GM18870 (cell line): ENCODE measurements around the gene RECK.

Experiments
- ATAC-seq: cut with Tn5 transposase; IDR thresholded peaks from one replicate; pipeline ENCODE4 v1.9.1; 2021; ENCODE audit warnings: moderate library complexity; ENCODE audit not compliant: unreplicated experiment

The RECK gene

GRCh38 chr9:36136894-36137391 is 100.2 kb downstream of the RECK start:
- ATAC-seq, result peak; percentile 16

GRCh38 chr9:36137392-36138004 is 100.8 kb downstream of the RECK start:
- ATAC-seq, result no peak

DNA sequence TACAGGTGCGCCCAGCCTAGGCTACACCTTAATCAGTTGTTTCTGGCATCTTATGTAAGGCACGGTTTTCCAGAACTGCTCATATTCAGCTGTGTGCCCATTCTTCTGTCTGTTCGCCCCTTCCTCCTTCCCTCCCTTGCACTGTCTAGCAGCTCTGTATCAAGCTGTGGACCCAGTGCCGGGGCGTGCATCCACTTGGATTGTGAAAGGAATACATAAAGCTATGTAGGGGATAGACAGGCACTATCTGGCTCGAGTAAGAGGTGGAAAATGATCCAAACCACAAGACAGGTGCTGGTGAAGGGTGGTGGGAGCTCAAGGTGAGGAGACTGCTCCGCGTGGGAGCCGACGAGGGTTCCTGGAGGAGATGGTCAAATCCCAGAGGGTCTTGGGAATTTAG is 101.8 kb downstream of the RECK start:
- no peak for ATAC-seq

- ATAC-seq, result no peak
These were observed 102.2 kb downstream of the RECK start for GRCh38 chr9:36138901-36139300.

DNA sequence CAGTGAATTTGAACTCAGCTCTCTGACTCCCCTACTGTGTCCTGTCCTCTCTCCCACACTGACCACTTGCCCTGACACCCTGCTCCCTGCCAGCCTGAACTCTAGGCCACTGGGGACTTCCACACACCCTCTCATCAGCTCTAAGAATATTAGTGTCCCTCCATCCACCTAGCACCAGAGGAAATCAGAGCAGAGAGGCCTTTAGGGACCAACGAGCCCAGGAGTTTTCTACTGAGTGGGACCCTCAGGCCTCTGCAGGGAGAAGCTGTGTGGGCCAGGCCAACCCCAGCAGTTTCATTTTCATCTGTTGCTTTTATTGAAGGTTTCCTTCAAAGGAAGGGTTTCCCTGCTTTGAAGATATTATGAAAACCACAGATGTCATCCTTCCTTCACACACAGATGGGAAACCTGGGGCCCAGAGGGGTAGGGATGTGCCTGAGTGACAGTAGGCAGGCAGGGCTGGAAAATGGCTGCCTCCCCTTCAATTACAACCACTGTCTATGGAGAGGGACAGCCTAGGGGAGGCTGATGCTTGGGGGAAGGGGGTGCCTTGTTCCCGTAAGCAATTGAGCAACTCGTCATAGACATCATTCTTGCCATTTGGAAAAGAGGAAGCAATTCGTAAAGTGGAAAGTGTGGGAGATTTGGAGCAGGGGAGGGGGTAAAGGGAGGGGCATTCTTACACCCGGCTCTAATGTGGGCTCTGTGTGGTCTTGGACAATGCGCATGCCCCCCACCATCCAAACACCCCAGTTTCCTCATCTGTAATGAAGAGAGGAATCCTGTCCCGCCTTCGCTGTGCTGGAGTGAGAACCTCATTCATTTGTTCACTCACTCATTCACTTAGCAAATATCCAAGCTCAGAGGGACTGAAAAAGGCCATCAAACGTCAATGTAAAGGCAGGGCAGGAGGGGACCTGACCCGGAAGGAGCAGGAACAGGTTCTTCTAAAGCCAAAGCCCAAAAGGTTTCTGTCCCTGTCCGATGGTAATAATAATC is 103.7 kb downstream of the RECK start:
- no peak for ATAC-seq

GRCh38 chr9:36141288-36141687 is 104.6 kb downstream of the RECK start:
- ATAC-seq, result no peak

- ATAC-seq, result no peak
These were observed 105.0 kb downstream of the RECK start for GRCh38 chr9:36141761-36142160.

DNA sequence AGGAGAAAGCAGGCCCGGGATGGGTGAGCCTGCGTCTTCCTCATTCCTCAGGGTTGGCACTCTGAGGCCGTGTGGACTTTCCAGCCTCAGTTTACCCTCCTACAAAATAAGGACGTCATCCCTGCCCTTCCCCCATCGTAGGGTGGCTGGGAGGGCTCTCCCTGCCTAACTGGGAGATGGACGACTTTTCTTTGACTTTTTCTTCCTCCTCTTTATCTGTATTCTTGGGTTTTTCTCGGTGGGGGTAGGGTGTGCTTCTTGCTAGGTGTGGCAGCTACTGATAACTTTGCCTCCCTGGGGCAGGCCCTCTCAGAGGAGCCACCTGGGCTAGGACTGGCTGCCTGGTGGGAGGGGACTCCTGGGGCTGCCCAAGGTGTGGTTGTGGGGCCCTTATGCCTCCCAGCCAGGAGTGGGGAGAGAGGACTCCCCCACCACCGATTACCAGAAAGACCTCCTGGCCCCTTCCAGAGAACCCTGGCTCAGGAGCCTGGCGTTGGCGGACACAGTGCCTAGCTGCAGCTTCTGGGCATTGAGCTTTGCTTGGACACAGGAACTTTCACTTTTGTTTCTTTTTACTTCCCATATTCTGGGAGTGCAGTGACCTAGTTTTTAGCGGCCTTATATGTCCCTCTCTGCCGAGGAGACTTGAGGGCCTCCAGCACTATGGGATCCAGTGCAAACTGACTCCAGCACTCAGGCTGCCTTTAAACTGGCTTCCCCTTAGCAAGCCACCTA is 106.0 kb downstream of the RECK start:
- ATAC-seq, result no peak

- ATAC-seq, result no peak
These were observed 106.5 kb downstream of the RECK start for GRCh38 chr9:36143245-36143641.

DNA sequence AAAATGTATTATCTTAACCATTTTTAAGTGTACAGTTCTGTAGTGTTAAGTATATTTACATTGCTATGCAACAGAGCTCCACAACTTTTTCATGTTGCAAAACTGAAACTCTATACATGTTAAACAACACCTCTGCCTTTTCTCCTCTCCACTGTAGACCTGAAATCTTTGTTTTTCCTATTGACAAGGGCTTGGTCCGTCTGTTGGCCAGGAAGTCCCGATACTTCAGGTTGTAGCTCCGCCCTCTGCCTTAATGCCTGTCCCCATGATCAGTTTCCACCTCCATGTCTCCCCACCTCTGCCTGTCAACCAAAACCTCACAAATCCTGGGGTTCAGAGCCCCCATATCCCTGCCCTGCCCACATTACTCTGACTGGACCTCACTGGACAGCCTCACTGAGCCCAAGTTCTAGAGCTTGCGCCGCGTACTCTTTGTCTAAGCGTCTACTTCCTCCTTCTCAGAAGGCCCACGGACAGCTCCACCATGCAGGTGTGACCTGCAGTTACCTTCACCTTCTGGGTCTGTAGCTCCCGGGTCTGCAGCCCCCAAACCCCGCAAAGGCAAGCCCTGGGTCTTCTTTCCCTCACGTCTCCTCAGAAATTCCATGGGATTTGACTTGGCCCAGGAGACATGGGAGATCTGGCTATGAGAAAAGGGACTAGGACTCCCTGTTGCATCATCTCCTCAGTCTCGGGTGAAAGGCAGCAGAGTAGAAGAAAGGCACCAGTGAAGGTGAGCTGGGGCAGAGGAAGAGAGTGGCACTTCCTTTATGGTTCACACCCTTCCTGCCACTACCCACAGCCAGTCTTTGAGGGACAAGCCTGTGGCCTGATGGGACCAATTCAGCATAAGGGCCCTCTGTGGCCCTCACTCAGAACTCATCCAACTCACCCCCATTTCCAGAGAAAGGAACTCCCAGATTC is 107.9 kb downstream of the RECK start:
- ATAC-seq, result no peak

DNA sequence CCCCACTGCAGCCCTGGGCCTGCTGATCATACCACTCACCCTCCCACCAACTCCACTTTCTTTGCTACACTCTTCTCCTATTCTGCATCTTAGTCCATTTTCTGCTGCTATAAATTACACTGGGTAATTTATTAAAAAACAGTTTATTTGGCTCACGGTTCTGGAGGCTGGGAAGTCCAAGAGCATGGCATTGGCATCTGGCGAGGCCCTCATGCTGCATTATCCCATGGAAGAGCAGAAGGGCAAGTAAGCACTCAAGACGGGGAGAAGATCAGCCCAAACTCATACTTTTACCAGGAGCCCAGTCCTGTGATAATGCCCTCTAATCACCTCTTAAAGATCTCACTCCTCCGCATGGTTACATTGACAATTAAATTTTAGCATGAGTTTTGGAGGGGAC is 109.3 kb downstream of the RECK start:
- no peak for ATAC-seq

- no peak for ATAC-seq
These were observed 109.9 kb downstream of the RECK start for GRCh38 chr9:36146651-36147050.

GRCh38 chr9:36147441-36148175 is 110.9 kb downstream of the RECK start:
- no peak for ATAC-seq

DNA sequence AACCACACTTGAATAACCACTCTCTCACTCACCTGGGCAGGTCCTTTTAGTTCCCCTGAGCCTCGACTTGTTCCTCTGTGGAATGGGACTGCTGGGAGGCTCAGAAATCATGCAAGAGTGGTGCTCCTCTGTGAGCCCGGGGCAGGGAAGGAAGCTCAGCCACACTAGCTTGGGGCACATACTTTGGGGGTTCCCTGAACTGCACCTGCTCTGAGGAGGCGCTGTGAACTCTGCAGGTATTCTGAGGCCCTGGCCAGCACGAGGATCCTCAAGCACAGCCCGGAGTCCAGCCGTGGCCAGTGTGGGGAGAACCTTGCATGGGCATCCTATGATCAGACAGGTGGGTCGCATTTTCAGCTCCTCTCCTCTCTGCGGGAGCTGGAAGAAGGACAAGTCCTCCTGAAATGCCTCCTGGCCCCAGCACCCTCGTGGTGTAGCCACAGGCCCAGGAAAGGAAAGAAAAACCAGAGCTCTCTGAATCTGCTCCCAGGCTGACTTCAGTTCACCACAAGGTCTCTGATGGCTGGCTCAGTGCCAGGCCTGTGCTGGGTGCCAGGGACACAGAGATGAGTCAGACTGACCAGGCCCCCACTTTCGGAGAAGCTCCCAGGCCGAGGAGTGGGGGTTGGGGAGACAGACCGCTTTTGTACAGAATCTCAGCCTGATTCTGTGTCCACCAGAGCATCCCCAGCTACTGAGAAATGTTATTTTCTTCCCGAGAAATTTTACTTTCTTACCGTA is 111.8 kb downstream of the RECK start:
- ATAC-seq, result peak; percentile 54

DNA sequence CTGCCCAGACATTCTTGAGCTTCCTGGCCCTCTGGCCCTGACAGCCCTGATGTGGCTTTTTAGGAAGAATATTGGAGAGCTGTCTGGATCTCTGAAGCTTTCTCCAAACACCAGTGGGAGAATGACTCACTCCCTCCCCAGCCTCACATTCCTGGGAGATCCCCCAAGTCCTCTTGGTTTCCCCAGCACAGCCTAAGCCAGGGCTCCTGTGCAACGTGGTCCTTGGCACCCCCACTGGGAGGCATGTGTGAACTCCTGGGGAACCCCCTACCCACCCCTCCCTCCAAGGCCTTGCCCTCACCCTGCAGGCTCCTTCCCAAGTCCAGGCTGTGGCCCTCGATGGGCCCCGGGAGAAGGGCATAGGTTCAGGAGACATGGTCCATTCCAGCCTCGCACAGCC is 112.5 kb downstream of the RECK start:
- no peak for ATAC-seq

- ATAC-seq, result no peak
These were observed 114.0 kb downstream of the RECK start for GRCh38 chr9:36150574-36151315.

DNA sequence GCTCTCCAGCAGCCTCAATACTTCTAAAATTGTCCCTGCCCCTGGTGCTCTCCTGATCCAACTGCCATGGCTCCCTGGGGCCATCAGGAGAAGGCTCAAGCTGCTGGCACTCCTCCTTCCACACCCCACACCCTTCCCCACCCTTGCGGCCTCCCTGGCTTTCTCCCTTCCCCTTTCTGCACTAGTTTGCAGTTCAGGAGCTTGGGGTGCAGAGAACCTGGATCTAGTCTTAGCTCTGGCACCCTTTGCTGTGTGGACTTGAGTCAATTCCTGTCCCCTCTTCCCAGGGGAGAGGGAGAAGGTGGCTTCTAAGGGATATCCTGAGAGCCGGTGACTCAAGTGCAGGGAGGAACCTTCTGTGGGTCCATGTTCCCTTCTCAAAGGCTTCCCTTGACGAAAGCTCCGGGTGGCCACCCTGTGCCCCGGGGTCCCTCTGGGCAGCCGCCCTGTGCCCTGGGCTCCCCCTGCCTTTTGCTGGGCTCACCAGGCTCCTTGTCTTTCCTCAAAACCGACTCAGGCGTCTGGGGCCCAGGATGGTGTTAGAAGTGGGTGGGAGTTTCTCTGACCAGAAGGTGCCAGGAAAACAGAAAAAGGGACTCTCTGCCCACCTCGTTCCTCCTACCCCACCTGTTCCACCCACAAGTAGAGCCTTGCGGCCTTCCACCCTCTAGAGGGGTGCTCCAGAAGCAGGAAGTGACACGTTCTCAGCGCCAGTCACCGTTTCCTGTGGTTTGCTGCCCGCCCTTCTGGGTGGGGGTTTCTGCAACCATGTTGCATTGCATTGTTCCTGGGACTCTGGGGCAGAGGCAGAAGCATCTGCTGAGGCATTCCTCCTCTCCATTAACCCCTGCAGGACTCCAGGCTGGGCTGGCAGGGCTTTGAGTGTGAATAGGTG is 114.8 kb downstream of the RECK start:
- peak; percentile 66 for ATAC-seq
